T47D (cell line): Measurements from ENCODE around the gene KCNG3.
A peak's percentile ranks its signal among the peaks of the same experiment; 100 is the strongest.

Experiments
- DNase-seq, 2 experiments: peaks; one replicate each; pipeline versions ENCODE4 v3.0.0 to v3.0.0-alpha.2; 2011 to 2012; ENCODE audit warnings: low read depth in 1 of 2, low spot score in 1 of 2
- JUND ChIP-seq: IDR thresholded peaks from 2 replicates; pipeline ENCODE4 v1.6.1; 2012; ENCODE audit warnings: low read depth
- in situ Hi-C: cut with HindIII; loops from 2 replicates; pipeline ENCODE4 v1.10.0; 2016; ENCODE audit warnings: low sequenced_read_pairs, low pct_unique_long_range_greater_than_20kb

Gene KCNG3

DNA sequence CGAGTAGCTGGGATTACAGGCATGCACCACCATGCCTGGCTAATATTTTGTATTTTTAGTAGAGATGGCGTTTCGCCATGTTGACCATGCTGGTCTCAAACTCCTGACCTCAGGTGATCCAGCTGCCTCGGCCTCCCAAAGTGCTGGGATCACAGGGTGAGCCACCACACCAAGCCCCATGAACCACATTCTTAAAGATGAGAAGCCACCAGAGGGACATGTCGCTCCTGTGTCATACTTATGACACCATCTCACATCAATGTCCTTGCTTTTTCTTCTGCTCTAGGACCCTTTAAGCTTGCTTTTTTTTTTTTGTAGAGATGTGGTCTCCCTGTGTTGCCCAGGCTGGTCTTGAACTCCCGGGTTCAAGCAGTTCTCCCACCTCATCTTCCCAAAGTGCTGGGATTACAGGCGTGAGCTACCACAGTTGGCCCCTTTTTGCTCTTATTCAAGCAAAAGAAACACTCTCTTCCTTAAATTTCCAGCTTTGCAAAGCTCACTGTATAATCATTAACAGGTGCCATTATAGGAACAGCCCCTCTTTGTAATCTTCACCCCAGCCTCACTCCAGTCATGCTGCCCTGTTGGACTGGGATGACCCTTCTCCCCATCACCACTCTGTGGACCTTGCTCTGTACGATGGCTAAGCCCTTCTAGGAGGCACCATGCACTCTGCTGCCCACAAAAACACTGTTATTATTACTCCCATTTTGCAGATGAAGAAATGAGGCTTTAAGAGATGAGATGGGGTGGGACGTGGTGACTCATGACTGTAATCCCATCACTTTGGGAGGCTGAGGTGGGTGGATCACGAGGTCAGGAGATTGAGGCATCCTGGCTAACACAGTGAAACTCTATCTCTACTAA is 10.8 kb upstream of the KCNG3 start:
- DNase-seq = no peak
- no peak for TF ChIP-seq JUND
- in situ Hi-C loops = no loop called here

DNA sequence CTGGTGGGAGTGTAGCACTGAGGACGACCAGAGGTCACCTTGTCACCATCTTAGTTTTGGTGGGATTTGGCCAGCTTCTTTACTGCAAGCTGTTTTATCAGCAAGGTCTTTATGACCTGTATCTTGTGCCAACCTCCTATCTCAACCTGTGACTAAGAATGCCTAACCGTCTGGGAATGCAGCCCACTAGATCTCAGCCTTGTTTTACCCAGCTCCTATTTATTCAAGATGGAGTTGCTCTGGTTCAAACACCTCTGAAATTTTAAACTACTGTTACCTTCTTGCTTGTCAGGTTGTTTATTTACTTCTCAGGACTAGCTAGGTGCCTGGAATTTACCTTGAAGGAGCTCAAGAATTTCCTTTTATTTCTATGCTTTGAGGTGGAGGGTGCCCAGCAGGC is 9.5 kb upstream of the KCNG3 start:
- in situ Hi-C loops = no loop called here
- TF ChIP-seq JUND = no peak
- no peak for DNase-seq

DNA sequence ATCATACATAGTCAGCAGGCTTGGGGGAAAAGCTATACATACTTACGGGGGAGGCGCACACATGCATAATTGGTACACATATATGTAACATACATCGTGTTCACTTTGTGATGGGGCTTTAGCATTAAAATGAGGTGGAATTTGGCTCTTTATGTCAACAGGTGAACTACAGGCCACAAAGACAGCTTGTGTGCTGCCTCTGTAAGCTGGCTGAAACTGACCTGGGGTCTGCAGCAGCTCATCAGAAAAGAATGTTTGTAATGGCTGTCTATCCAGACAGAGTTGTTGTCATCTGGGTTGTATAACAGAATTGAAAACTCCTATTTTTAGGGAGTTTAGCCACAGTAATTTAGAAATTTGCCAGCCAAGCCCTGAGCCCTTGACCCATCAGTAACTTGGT is 4.7 kb upstream of the KCNG3 start:
- no peak for TF ChIP-seq JUND
- in situ Hi-C loops = no loop called here
- no peak for DNase-seq

DNA sequence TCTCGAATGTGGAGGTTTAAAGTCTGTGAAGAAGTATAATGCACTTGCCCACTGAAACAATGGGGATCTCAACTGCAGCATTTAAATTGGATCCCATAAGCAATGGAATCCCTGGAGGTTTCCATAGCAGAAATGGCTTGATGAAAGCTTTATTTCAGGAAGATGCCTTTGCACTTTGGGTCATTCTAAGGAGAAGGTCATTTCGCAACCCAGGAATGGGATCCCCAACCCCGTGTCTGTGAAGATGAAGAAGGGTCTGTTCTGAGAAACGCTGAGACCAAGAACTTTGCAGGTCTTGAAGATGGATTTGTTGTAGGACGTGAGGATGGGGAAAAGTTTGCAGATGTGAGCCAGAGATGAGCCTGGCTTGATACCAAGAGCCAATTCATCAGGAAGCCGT is 1.8 kb upstream of the KCNG3 start:
- in situ Hi-C loops = no loop called here
- TF ChIP-seq JUND = no peak
- no peak for DNase-seq

DNA sequence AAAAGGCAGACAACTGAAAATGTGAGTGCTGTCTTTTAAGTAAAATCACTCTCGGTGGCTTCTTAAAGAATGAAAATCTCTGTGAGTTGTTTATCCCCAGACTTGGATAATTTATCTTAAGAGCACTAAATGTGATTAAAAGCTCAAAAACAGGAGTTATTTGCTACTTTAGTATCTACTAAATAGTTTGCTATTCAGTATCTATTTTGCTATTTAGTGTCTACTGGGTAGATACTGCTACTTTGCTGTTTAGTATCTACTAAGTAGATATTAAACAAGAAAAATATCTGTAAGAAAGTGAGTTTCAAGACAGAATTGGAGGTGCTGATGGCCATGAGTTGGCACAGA is 1.4 kb upstream of the KCNG3 start:
- DNase-seq = no peak
- in situ Hi-C loops = no loop called here
- TF ChIP-seq JUND = no peak

DNA sequence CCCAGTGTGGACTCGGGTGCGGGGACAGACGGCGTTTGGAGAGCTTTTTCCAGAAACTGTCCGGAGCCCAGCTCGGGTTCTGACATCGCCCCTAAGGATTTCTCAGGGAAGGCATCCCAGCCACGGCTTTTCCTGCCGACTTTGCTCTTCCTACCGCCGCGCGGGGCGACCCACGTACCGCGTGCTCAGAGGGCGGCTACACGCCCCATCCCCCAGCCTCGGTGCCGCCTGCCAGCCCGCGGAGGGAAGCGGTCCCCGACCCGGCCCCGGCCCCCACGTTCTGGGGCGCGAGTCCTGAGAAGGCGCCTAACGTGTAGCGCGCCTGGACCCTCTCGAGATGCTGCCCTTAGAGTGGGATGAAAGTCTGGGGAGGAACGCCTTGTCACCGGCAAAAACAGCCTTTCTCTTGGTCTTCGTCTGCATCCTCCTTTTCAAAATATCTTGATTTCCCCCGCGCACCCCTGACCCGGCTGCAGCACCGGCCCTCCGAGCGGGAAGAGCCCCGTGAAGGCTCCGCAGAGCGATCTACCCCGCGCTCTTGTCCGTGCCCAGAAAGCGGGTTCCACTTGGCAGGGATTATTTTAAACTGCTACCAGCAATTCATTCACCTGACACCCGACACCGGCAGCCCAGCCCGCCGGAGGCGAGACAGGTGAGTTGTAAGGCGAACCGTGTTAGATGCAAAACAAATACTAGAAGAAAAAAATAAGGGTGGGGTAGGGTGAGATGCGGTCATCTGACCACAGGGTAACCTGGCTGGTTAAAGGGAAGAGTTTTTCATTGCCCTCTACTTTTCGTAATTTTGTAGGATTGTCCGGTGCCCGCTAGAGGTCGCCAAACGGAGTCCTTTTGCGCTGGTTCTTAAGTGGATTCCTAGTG is 812 bp upstream of the KCNG3 start:
- DNase-seq = peak; percentile 61 to 91
- TF ChIP-seq JUND = no peak
- in situ Hi-C loops = no loop called here

DNA sequence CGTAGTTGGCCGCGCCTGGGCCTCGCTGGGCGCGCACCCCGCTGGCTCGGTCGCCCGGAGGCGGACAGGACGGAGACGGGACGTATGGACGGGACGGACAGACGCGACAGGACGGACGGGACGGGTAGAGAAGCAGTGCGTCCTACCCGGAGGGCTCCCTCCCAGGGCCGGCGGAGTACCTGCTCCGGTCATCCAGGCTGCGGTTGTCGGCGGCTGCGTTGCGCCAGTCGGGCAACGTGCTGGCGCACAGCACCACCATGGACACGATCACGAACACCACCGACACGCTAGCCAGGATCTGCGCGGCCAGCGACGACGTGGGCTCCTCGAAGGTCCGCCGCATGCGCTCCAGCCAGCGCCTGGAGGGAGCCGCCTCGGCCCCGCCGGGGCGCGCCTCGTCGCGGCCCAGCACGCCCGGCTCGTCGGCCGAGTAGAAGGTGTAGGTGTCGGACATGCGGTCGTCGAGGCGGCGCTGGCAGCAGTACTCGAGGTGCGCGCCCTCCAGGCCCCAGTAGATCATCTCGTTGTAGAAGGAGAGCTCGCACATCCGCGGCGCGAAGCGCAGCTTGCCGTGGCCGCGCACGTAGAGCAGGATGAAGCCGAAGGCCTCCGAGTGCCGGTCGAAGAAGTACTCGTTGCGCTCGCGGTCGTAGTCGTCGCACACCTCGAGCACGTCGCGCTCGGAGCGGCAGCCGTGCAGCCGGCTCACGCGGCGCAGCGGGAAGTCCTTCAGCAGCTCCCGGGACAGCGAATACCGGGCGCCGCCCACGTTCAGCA is 903 bp downstream of the KCNG3 start:
- no peak for TF ChIP-seq JUND
- in situ Hi-C loops = no loop called here
- DNase-seq = no peak

DNA sequence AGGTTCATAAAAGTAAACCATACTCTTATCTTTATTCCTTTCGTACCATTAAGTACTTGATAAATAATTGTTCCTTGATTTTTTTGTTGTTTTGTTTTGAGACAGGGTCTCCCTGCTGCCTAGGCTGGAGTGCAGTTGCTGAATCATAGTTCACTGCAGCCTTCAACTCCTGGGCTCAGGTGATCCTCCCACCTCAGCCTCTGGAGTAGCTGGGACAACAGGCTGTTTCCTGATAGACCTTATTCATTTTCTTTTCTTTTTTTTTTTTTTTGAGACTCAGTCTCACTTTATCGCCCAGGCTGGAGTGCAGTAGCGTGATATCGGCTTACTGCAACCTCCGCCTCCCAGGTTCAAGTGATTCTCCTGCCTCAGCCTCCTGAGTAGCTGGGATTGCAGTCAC is 5.5 kb downstream of the KCNG3 start:
- in situ Hi-C loops = no loop called here
- TF ChIP-seq JUND = no peak
- DNase-seq = no peak

DNA sequence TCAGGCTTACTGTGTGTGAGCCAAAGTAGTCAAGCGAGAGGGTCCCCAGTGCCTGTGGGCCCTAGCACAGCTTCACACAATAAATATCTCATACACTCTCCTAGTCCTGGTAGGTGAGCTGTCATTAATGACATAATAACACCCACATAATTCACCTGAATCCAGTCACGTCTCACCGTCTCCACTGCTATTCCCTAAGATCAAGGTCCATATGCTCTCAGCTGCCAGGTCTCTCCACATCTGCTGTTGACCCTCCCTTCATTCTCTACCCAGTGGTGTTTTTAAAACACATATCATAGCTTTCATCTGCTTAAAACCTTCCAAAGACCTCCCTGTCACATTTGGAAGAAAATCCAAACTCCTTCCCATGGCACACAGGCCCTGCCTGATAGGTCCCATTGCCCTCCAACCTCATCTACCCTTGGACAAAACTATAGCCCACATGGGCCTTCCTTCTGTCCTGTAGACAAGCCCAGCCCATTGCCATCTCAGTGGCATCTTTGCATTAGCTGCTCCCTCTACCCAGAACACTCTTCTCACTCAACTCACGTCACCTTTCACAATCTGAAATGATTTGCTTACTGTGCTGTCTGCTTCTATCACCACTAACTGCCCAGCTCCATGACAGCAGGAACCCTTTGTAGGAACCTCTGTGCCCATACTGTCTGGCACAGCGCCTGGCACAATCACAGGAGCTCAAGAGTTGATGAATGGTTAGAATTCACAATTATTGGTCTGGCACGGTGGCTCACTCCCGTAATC is 7.5 kb downstream of the KCNG3 start:
- no peak for TF ChIP-seq JUND
- in situ Hi-C loops = no loop called here
- DNase-seq = no peak

DNA sequence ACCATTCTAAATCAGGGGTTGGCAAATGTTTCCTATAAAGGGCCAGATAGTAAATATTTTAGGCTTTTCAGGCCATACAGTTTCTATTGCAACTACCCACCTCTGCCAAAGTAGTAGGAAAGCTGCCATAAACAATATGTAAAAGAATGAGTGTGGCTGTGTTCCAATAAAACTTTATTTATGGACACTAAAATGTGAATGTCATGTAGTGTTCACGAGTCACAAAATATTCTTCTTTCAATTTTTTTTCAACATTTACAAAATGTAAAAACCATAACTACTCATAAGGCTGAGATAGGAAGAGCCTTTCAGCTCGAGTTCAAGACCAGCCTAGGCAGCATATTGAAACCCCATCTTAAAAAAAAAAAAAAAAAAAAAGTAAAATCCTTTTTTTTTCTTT is 13.4 kb downstream of the KCNG3 start:
- TF ChIP-seq JUND = no peak
- DNase-seq = no peak
- in situ Hi-C loops = no loop called here

DNA sequence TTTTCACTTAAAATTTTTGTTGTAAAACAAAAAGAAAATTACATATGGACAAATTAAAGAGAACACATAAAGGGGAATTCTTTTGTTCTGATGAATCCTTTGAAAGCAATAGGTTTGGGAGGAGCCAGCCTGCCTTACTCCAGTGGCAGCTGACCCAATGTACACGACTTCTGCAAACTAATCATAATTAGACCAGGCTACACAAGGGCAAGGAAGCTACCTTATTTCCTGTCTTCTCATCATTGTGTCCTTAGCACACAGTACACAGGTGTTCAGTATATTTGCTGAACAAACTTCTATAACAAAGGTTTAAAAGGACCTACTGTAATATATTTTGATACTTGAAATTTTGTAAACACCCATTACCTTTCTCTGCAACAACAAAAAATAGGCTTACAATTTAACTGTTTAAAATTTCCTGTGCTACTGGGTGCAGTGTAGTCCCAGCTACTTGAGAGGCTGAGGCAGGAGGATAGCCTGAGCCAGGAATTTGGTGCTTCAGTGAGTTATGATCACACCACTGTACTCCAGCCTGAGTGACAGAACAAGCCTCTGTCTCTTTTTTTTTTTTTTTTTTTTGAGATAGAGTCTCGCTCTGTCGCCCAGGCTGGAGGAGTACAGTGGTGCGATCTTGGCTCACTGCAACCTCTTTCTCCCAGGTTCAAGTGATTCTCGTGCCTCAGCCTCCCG is 18.9 kb downstream of the KCNG3 start:
- in situ Hi-C loops = no loop called here
- no peak for TF ChIP-seq JUND
- DNase-seq = no peak
